Mammary epithelial cell (primary cell): Measurements from ENCODE around the gene CLCN2.

Source experiments
- CTCF ChIP-seq, 2 donors: IDR thresholded peaks in 1 of 2; conservative IDR thresholded peaks in 1 of 2; 2 replicates each; pipeline ENCODE4 v1.5.1; 2011 to 2012; ENCODE audit warnings: inconsistent platforms in 2 of 2, low read length in 2 of 2, mild to moderate bottlenecking in 2 of 2, control low read depth in 1 of 2, low read depth in 1 of 2; ENCODE audit not compliant: insufficient read depth in 1 of 2; ENCODE audit errors: extremely low read depth in 1 of 2
- EZH2 ChIP-seq: IDR thresholded peaks from 2 replicates; pipeline ENCODE4 v1.6.1; 2012; ENCODE audit warnings: low read length, inconsistent platforms, borderline replicate concordance

- TF ChIP-seq CTCF (conservative IDR thresholded peaks at IDR 0.05 in 1 of 2, IDR thresholded peaks at IDR 0.05 in 1 of 2; ENCODE audit: extremely low read depth in 1 of 2, insufficient read depth in 1 of 2, low read depth in 1 of 2, low read length in 2 of 2) (no peak), EZH2 (no peak)
These were observed 1.1 kb downstream of the CLCN2 start for GRCh38 chr3:184360070-184360928.
